ENCODE data around the gene IZUMO4.

Gene IZUMO4

GRCh38 chr19:2048959-2049740, 47.6 kb upstream of the IZUMO4 start:
- TF ChIP-seq ZBTB7A (IDR thresholded peaks at IDR 0.05; ENCODE audit: low read depth) (no peak), TCF12 (IDR thresholded peaks at IDR 0.05; ENCODE audit: low read depth) (peak; percentile 60; the same call in 1 of the 2 replicates), TEAD4 (IDR thresholded peaks at IDR 0.05) (peak; percentile 58; the same call in 1 of the 2 replicates), NFIC (IDR thresholded peaks at IDR 0.05) (peak; percentile 49; the same call in 1 of the 2 replicates), EGR1 (IDR thresholded peaks at IDR 0.05) (peak; percentile 73; the same call in 1 of the 2 replicates), EP300 (IDR thresholded peaks at IDR 0.05; ENCODE audit: borderline replicate concordance) (peak; percentile 45; the same call in 1 of the 2 replicates), TAF1 (IDR thresholded peaks at IDR 0.05; ENCODE audit: low read depth) (no peak), MAX (IDR thresholded peaks at IDR 0.05) (peak; percentile 16; the same call in 1 of the 2 replicates)

GRCh38 chr19:2049741-2050348, 46.9 kb upstream of the IZUMO4 start:
- peak; percentile 4; the same call in 1 of the 2 replicates for TF ChIP-seq MAX (IDR thresholded peaks at IDR 0.05)
- TF ChIP-seq TCF12 (IDR thresholded peaks at IDR 0.05; ENCODE audit: low read depth), result peak; percentile 28; the same call in 1 of the 2 replicates
- TF ChIP-seq FOXM1 (IDR thresholded peaks at IDR 0.05; ENCODE audit: borderline replicate concordance, low read depth), result no peak
- TF ChIP-seq TEAD4 (IDR thresholded peaks at IDR 0.05), result no peak
- TF ChIP-seq CEBPB (IDR thresholded peaks at IDR 0.05), result peak; percentile 79; the same call in 1 of the 2 replicates
- TF ChIP-seq EGR1 (IDR thresholded peaks at IDR 0.05), result no peak
- TF ChIP-seq ZBTB7A (IDR thresholded peaks at IDR 0.05; ENCODE audit: low read depth), result peak; percentile 88; the same call in 1 of the 2 replicates
- peak; percentile 44; the same call in 1 of the 2 replicates for TF ChIP-seq NFIC (IDR thresholded peaks at IDR 0.05)
- TF ChIP-seq USF1 (IDR thresholded peaks at IDR 0.05), result no peak
- TF ChIP-seq REST (IDR thresholded peaks at IDR 0.05; ENCODE audit: low read depth), result no peak
- TF ChIP-seq RAD21 (IDR thresholded peaks at IDR 0.05; ENCODE audit: low read depth), result no peak; the same call in 1 of the 2 replicates

GRCh38 chr19:2050349-2050990, 46.2 kb upstream of the IZUMO4 start:
- TF ChIP-seq MAX (IDR thresholded peaks at IDR 0.05), result 0 out of 2 replicates have a peak, but pooled peaks have one; percentile 7
- TF ChIP-seq CREB1 (IDR thresholded peaks at IDR 0.05; ENCODE audit: low read depth), result no peak
- no peak for TF ChIP-seq FOXM1 (IDR thresholded peaks at IDR 0.05; ENCODE audit: borderline replicate concordance, low read depth)
- TF ChIP-seq EP300 (IDR thresholded peaks at IDR 0.05; ENCODE audit: borderline replicate concordance), result no peak
- TF ChIP-seq ZBTB7A (IDR thresholded peaks at IDR 0.05; ENCODE audit: low read depth), result peak; percentile 87; the same call in 1 of the 2 replicates

GRCh38 chr19:2050991-2051772, 45.5 kb upstream of the IZUMO4 start, which contains the start of gene MKNK2:
MKNK2 (minus strand) TSS chr19:2051244; CDS start chr19:2050851, 393 bp downstream.
- TF ChIP-seq ZBTB7A (IDR thresholded peaks at IDR 0.05; ENCODE audit: low read depth) (peak; percentile 90), CEBPB (IDR thresholded peaks at IDR 0.05) (no peak), REST (IDR thresholded peaks at IDR 0.05; ENCODE audit: low read depth) (no peak), EGR1 (IDR thresholded peaks at IDR 0.05) (peak; percentile 44; the same call in 1 of the 2 replicates), FOXM1 (IDR thresholded peaks at IDR 0.05; ENCODE audit: borderline replicate concordance, low read depth) (no peak), CREB1 (IDR thresholded peaks at IDR 0.05; ENCODE audit: low read depth) (no peak), RAD21 (IDR thresholded peaks at IDR 0.05; ENCODE audit: low read depth) (no peak), NFIC (IDR thresholded peaks at IDR 0.05) (no peak), USF1 (IDR thresholded peaks at IDR 0.05) (no peak), YY1 (IDR thresholded peaks at IDR 0.05; ENCODE audit: low read depth) (peak; percentile 48; the same call in 1 of the 2 replicates), EP300 (IDR thresholded peaks at IDR 0.05; ENCODE audit: borderline replicate concordance) (no peak), TCF12 (IDR thresholded peaks at IDR 0.05; ENCODE audit: low read depth) (no peak), MAX (IDR thresholded peaks at IDR 0.05) (peak; percentile 2; the same call in 1 of the 2 replicates), TEAD4 (IDR thresholded peaks at IDR 0.05) (peak; percentile 30; the same call in 1 of the 2 replicates), TAF1 (IDR thresholded peaks at IDR 0.05; ENCODE audit: low read depth) (peak; percentile 85; the same call in 1 of the 2 replicates)

All from Ishikawa (cell line).